ENCODE data around the gene GHRL. TPM values are rescaled to one million over a fixed set of nuclear protein-coding genes. Genes with fewer than 3 reads are reported as not detected.

The GHRL gene
- under 1 TPM in 3 of 9 donors, not detected in 6; 0.33 to 0.97 (median 0.70) TPM for total RNA-seq
- 1 to 10 TPM in 2 of 3 donors, not detected in 1; 1.1 to 2.2 TPM for polyA plus RNA-seq
- long read RNA-seq, donor 1, result 0 reads
- long read RNA-seq, donor 2, result 0 reads
- long read RNA-seq, donor 3, result 0 reads
- long read RNA-seq, donor 4, result 0 reads
- long read RNA-seq, donor 5, partial matches to known transcripts, result 0 of 2 reads
- long read RNA-seq, donor 5, other reads (novel, unspliced or antisense), result 2 of 2 reads
- long read RNA-seq, donor 6, result 0 reads
- long read RNA-seq, donor 7, result 0 reads
- long read RNA-seq, donor 8, result 0 reads
- long read RNA-seq, donor 9, result 0 reads
- long read RNA-seq, donor 10, result 0 reads

GRCh38 chr3:10292505-10293419 lies at the start of gene GHRL:
TSS of gene GHRL (minus strand) at chr3:10292947. CDS start at chr3:10290180, 2,767 bp downstream.
- peak in 1 of 7 donors; percentile 18 for DNase-seq
- intact Hi-C loops (cut with DNase I), result no loop called here
- TF ChIP-seq, protein P1, sequence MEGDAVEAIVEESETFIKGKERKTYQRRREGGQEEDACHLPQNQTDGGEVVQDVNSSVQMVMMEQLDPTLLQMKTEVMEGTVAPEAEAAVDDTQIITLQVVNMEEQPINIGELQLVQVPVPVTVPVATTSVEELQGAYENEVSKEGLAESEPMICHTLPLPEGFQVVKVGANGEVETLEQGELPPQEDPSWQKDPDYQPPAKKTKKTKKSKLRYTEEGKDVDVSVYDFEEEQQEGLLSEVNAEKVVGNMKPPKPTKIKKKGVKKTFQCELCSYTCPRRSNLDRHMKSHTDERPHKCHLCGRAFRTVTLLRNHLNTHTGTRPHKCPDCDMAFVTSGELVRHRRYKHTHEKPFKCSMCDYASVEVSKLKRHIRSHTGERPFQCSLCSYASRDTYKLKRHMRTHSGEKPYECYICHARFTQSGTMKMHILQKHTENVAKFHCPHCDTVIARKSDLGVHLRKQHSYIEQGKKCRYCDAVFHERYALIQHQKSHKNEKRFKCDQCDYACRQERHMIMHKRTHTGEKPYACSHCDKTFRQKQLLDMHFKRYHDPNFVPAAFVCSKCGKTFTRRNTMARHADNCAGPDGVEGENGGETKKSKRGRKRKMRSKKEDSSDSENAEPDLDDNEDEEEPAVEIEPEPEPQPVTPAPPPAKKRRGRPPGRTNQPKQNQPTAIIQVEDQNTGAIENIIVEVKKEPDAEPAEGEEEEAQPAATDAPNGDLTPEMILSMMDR (IDR thresholded peaks at IDR 0.05), result no peak
- TF ChIP-seq POLR2A (IDR thresholded peaks at IDR 0.05), result no peak
- no peak within 1 kb of the TSS for H3K4me3 ChIP-seq
- peaks cover 0 to 4% of the 10 kb centered on the region in 2 donors for H3K4me1 ChIP-seq (replicated peaks in 1 of 2)
- H3K27ac ChIP-seq, result peak within 1 kb of the TSS in 2 of 5 donors; percentile 38 to 55
- no peaks in the 10 kb centered on the region for H3K27me3 ChIP-seq
- no peaks in the 10 kb centered on the region for H3K9me3 ChIP-seq (replicated peaks in 1 of 3)
- peaks cover 0 to 7% of the 10 kb centered on the region in 2 donors for H3K36me3 ChIP-seq (replicated peaks in 1 of 2)
- WGBS, 4 donors, result 55 to 72% (median 64%) methylated on average over 12 of the region's 12 CpGs

DNA sequence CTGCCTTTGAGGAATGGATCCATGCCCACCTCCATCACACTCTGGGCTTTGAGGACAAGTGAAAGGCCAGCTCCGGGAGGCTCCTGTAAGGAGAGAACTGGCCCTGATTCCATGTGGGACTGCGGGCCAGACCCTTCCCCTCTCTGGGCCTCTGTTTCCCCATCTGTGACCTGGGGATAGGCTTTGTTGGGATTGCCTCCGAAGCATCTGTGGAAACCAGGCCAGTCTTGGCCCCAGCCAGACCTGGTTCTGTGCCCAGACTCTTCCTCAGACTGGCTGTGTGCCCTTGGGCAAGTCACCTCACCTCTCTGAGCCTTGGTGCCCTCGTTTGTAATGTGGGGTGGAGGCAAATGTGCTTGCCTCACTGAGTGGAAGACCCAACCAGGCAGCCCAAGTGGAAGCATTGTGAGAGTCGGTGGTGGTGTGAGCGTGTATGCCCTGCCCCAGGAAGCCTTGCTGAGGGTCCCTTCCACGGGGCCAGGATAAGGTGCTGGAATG lies 49.2 kb upstream of the GHRL start:
- H3K27ac ChIP-seq, result no peak overlapping the region
- H3K4me1 ChIP-seq (replicated peaks in 1 of 2), result no peaks in the 10 kb centered on the region
- DNase-seq, result no peak
- H3K4me3 ChIP-seq, result no peak overlapping the region
- H3K27me3 ChIP-seq, result no peaks in the 10 kb centered on the region
- H3K36me3 ChIP-seq (replicated peaks in 1 of 2), result no peaks in the 10 kb centered on the region
- no peaks in the 10 kb centered on the region for H3K9me3 ChIP-seq (replicated peaks in 1 of 3)
- intact Hi-C loops (cut with DNase I), result loop anchor here in 1 of 2 donors (2.0 kb wide), 1 partner anchor 397 kb away; no protein-coding TSS in a partner anchor
- TF ChIP-seq, protein P1 (IDR thresholded peaks at IDR 0.05), result no peak
- TF ChIP-seq POLR2A (IDR thresholded peaks at IDR 0.05), result no peak
- 80 to 90% (median 85%) methylated on average over 3 to 7 of the region's 7 CpGs for WGBS, 4 donors

DNA sequence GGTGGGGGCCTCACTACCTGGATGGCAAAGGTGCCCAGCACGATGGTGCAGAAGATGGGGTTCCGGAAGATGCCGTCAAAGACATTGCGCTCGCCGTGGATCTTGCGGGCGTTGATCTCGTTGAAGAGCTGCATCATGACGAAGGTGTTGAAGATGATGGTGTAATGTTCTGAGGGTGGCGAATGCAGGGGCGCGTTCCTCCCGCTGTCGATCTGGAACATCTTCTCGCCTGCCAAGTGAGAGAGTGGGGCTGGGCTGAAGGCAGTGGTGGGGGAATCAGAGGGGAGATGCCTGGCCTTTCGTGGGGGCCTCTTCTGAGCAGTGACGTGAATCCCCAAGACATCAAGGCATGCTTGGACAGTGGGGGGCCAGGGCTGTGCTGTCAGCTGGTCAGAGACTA lies 47.7 kb upstream of the GHRL start:
- Histone ChIP-seq H3K36me3 (replicated peaks in 1 of 2) (no peaks in the 10 kb centered on the region), H3K4me1 (replicated peaks in 1 of 2) (no peaks in the 10 kb centered on the region), H3K4me3 (no peak overlapping the region), H3K27ac (no peak overlapping the region), H3K9me3 (replicated peaks in 1 of 3) (no peaks in the 10 kb centered on the region), H3K27me3 (no peaks in the 10 kb centered on the region)
- DNase-seq, result no peak
- 91 to 93% (median 91%) methylated on average over 11 to 18 of the region's 18 CpGs for WGBS, 4 donors
- TF ChIP-seq POLR2A (IDR thresholded peaks at IDR 0.05), result no peak
- TF ChIP-seq, protein P1 (IDR thresholded peaks at IDR 0.05), result no peak
- intact Hi-C loops (cut with DNase I), result no loop called here

- WGBS, 4 donors, result 46 to 60% (median 57%) methylated on average over 4 of the region's 4 CpGs
- intact Hi-C loops (cut with DNase I), result no loop called here
These were observed 47.3 kb upstream of the GHRL start for GRCh38 chr3:10340046-10340445.

More at GRCh38 chr3:10340046-10340445, 47.3 kb upstream of the GHRL start:
- no peak for TF ChIP-seq POLR2A (IDR thresholded peaks at IDR 0.05)
- TF ChIP-seq, protein P1 (IDR thresholded peaks at IDR 0.05), result no peak
- Histone ChIP-seq H3K27ac (no peak overlapping the region), H3K4me1 (replicated peaks in 1 of 2) (no peaks in the 10 kb centered on the region), H3K4me3 (no peak overlapping the region), H3K36me3 (replicated peaks in 1 of 2) (no peaks in the 10 kb centered on the region), H3K27me3 (no peaks in the 10 kb centered on the region), H3K9me3 (replicated peaks in 1 of 3) (no peaks in the 10 kb centered on the region)
- DNase-seq, result no peak

Measured in adrenal gland (tissue), 19 donors.